ENCODE measurements around the gene SLC36A3. TPM values are rescaled to one million over a fixed set of nuclear protein-coding genes. Genes with fewer than 3 reads are reported as not detected.
"Not testable (repeated sequence)": the region's sequence is repeated elsewhere in the genome, so short reads cannot be mapped to it uniquely, and the experiment has no call there.

SLC36A3 gene
- total and polyA plus RNA-seq, 2 donors (not counting 1 experiment from before 2014, with no cell fraction given): not detected

DNA sequence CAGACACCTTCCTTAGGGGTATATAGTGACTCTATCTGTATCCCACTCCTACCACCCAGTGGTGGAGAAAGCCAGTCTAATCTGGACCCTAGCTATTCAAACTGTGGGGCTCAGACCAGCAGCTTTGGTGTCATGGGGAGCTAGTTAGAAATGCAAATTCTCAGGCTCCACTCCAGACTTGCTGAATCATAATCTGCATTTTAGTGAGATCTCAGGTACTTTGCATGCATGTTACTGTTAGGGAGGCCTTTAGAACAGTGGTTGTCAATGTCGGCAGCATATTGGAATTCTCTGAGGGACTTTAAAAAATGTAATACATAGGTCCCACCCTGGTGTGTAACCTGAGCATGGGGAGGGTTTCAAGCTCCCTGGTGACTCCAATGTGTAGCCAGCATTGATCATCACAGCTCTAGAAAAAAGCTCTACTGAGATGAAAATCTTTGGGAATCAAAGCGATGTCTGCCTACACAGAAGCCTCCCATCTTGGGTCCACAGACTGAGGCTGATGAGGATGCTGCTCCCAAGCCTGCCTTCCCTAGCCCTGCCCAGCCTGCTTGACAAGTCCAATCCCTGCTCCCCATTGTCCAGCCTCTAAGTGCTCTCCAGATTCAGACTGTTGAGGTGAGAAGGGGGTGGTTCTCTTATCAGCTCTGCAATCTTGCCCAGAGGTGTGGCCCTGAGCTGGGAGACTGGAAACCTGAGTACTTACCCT lies 62.5 kb downstream of the SLC36A3 start:
- Histone ChIP-seq H3K9me3 (ENCODE audit: control extremely low read depth in 1 of 3, control insufficient read depth in 2 of 3, insufficient read depth in 1 of 3, low read length in 2 of 3) (no peaks in the 10 kb centered on the region), H3K27me3 (replicated peaks in 1 of 4; ENCODE audit: control extremely low read depth in 1 of 4, control insufficient read depth in 3 of 4, insufficient read depth in 4 of 4, low read length in 3 of 4) (no peaks in the 10 kb centered on the region), H3K4me2 (replicated peaks; ENCODE audit: low read depth, low read length, poor library complexity, severe bottlenecking) (peak overlapping the region; percentile 46), H3K27ac (ENCODE audit: low read length in 2 of 2) (peak overlapping the region in 1 of 2 donors; percentile 12), H3K9ac (ENCODE audit: low read length) (no peak overlapping the region), H3K79me2 (ENCODE audit: control insufficient read depth, insufficient read depth, low read length) (peaks cover 28% of the 10 kb centered on the region), H2AFZ (ENCODE audit: insufficient read depth, low read depth, low read length, poor library complexity, severe bottlenecking) (no peak overlapping the region), H3K4me1 (ENCODE audit: control insufficient read depth in 2 of 2, insufficient read depth in 2 of 2, low read length in 2 of 2) (peaks cover 68% of the 10 kb centered on the region in 2 donors), H3K4me3 (ENCODE audit: control extremely low read depth in 1 of 5, extremely low read depth in 1 of 5, insufficient read depth in 1 of 5, low read depth in 2 of 5, low read length in 4 of 5) (no peak overlapping the region), H3K36me3 (replicated peaks in 1 of 2; ENCODE audit: control extremely low read depth in 1 of 2, control insufficient read depth in 1 of 2, extremely low read depth in 1 of 2, insufficient read depth in 2 of 2, low read length in 1 of 2) (no peaks in the 10 kb centered on the region), H4K20me1 (ENCODE audit: control insufficient read depth, insufficient read depth, low read length, poor library complexity, severe bottlenecking) (no peaks in the 10 kb centered on the region)
- no peak for TF ChIP-seq EZH2 (IDR thresholded peaks at IDR 0.05; ENCODE audit: borderline replicate concordance, insufficient read depth, low read depth, low read length, poor library complexity, severe bottlenecking)
- TF ChIP-seq, protein P1, sequence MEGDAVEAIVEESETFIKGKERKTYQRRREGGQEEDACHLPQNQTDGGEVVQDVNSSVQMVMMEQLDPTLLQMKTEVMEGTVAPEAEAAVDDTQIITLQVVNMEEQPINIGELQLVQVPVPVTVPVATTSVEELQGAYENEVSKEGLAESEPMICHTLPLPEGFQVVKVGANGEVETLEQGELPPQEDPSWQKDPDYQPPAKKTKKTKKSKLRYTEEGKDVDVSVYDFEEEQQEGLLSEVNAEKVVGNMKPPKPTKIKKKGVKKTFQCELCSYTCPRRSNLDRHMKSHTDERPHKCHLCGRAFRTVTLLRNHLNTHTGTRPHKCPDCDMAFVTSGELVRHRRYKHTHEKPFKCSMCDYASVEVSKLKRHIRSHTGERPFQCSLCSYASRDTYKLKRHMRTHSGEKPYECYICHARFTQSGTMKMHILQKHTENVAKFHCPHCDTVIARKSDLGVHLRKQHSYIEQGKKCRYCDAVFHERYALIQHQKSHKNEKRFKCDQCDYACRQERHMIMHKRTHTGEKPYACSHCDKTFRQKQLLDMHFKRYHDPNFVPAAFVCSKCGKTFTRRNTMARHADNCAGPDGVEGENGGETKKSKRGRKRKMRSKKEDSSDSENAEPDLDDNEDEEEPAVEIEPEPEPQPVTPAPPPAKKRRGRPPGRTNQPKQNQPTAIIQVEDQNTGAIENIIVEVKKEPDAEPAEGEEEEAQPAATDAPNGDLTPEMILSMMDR (IDR thresholded peaks at IDR 0.05): no peak
- Mint-ChIP-seq H3K4me3 (peak overlapping the region; percentile 26), H3K27ac (peak overlapping the region; percentile 64), H3K27me3 (no peaks in the 10 kb centered on the region), H3K9me3 (ENCODE audit: insufficient read depth) (no peaks in the 10 kb centered on the region), H3K4me1 (peaks cover 85% of the 10 kb centered on the region)
- WGBS (ENCODE audit: insufficient coverage): 67% methylated on average over 2 of the region's 2 CpGs
- intact Hi-C loops (cut with micrococcal nuclease): loop anchor here (1.0 kb wide), 1 partner anchor 11 kb away; no protein-coding TSS in a partner anchor
- ChIA-PET CTCF (interaction anchor here (0.8 to 14.0 kb wide), 16 partner anchors 10 to 439 kb away, joined by 3 to 299 read pairs (median 13); partner anchors contain the start of genes CCDC69 and GM2A), POLR2A (interaction anchor here (0.7 to 1.0 kb wide), 5 partner anchors 10 to 159 kb away, joined by 3 to 9 read pairs (median 3); partner anchors contain the start of gene GM2A)
- no peak for DNase-seq
- no peak for ATAC-seq (ENCODE audit: low read depth)

DNA sequence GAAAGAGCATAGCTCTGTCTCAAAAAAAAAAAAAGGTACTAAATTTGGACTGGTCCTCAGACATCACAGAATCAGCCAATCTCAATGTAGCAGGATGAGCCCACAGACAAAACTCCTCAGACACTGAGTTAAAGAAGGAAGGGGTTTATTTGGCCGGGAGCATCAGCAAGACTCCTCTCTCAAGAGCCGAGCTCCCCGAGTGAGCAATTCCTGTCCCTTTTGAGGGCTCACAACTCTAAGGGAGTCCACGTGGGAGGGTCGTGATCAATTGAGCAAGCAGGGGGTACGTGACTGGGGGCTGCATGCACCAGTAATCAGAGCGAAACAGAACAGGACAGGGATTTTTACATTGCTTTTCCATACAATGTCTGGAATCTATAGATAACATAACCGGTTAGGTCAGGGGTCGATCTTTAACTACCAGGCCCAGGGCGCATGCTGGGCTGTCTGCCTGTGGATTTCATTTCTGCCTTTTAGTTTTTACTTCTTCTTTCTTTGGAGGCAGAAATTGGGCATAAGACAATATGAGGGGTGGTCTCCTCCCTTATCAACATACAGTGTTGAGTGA lies 63.2 kb downstream of the SLC36A3 start:
- Histone ChIP-seq H3K79me2 (ENCODE audit: control insufficient read depth, insufficient read depth, low read length) (peaks cover 31% of the 10 kb centered on the region), H3K4me2 (replicated peaks; ENCODE audit: low read depth, low read length, poor library complexity, severe bottlenecking) (peak overlapping the region; percentile 46), H3K4me1 (ENCODE audit: control insufficient read depth in 2 of 2, insufficient read depth in 2 of 2, low read length in 2 of 2) (peaks cover 72 to 75% of the 10 kb centered on the region in 2 donors), H3K27ac (ENCODE audit: low read length in 2 of 2) (peak overlapping the region in 1 of 2 donors; percentile 12)
- H3K4me3 Mint-ChIP-seq: peak overlapping the region; percentile 37
- H3K27me3 Mint-ChIP-seq; DNase-seq; H3K27me3 ChIP-seq (replicated peaks in 1 of 4; ENCODE audit: control extremely low read depth in 1 of 4, control insufficient read depth in 3 of 4, insufficient read depth in 4 of 4, low read length in 3 of 4); H3K9ac ChIP-seq (ENCODE audit: low read length); intact Hi-C loops (cut with micrococcal nuclease); H3K36me3 ChIP-seq (replicated peaks in 1 of 2; ENCODE audit: control extremely low read depth in 1 of 2, control insufficient read depth in 1 of 2, extremely low read depth in 1 of 2, insufficient read depth in 2 of 2, low read length in 1 of 2); H3K9me3 Mint-ChIP-seq (ENCODE audit: insufficient read depth); ATAC-seq (ENCODE audit: low read depth); H2AFZ ChIP-seq (ENCODE audit: insufficient read depth, low read depth, low read length, poor library complexity, severe bottlenecking); H3K9me3 ChIP-seq (ENCODE audit: control extremely low read depth in 1 of 3, control insufficient read depth in 2 of 3, insufficient read depth in 1 of 3, low read length in 2 of 3); H4K20me1 ChIP-seq (ENCODE audit: control insufficient read depth, insufficient read depth, low read length, poor library complexity, severe bottlenecking); H3K4me3 ChIP-seq (ENCODE audit: control extremely low read depth in 1 of 5, extremely low read depth in 1 of 5, insufficient read depth in 1 of 5, low read depth in 2 of 5, low read length in 4 of 5): not testable (repeated sequence)
- H3K4me1 Mint-ChIP-seq: peaks cover 88% of the 10 kb centered on the region
- ChIA-PET CTCF (interaction anchor here (0.6 to 14.0 kb wide), 20 partner anchors 11 to 439 kb away, joined by 3 to 299 read pairs (median 10); partner anchors contain the start of genes CCDC69 and GM2A), POLR2A (interaction anchor here (0.6 to 1.0 kb wide), 3 partner anchors 12 to 28 kb away, joined by 3 to 9 read pairs (median 5); partner anchors contain the start of gene GM2A)
- H3K27ac Mint-ChIP-seq: peak overlapping the region; percentile 64
- 77% methylated on average over 3 of the region's 10 CpGs for WGBS (ENCODE audit: insufficient coverage)
